PC-3 (cell line): ENCODE data around the gene PDCD5. TPM values are rescaled to one million over a fixed set of nuclear protein-coding genes. Genes with fewer than 3 reads are reported as not detected.

Experiments
- ATAC-seq: fragments of 200-7000 bp; cut with Tn5 transposase; 2 replicates; pipeline ENCODE4 v1.9.1; 2020; ENCODE audit warnings: mild to moderate bottlenecking, moderate library complexity
- BruUV-seq: library from RNA; stranded (reverse); fragments of 400-500 nt; replicated peaks from 2 replicates; lab custom pipeline; 2021; lab: Mats Ljungman, UMichigan
- CTCF ChIA-PET: fragments of 300-600 bp; sonication (Branson Sonifier 250); formaldehyde crosslinking; loops from one replicate; lab custom pipeline; 2022; ENCODE audit warnings: antibody characterized with exemption; lab: Charles Lee
- POLR2A ChIA-PET: fragments of 300-600 bp; sonication (Branson Sonifier 250); formaldehyde crosslinking; loops from one replicate; lab custom pipeline; 2022; ENCODE audit warnings: antibody characterized with exemption; ENCODE audit not compliant: unreplicated experiment; lab: Charles Lee
- DNase-seq: peaks from one replicate; pipeline ENCODE4 v3.0.0-alpha.2; 2015
- H2AFZ ChIP-seq: fragments of 300-600 bp; sonication (generic); 2 replicates; pipeline ENCODE4 v1.6.0; 2016; ENCODE audit warnings: antibody characterized with exemption, low read length
- H3F3A ChIP-seq: fragments of 300-600 bp; sonication (generic); one replicate; pipeline ENCODE4 v1.6.0; 2017; ENCODE audit warnings: antibody characterized with exemption, low read length, control low read depth, mild to moderate bottlenecking; ENCODE audit not compliant: unreplicated experiment
- H3K27ac ChIP-seq: fragments of 300-600 bp; sonication (generic); 2 replicates; pipeline ENCODE4 v1.5.1; 2016; ENCODE audit warnings: mild to moderate bottlenecking, low read length
- H3K27me3 ChIP-seq: fragments of 300-600 bp; sonication (generic); 2 replicates; pipeline ENCODE4 v1.6.1; 2016; ENCODE audit warnings: low read length, mixed read lengths
- H3K36me3 ChIP-seq: fragments of 300-600 bp; sonication (generic); 2 replicates; pipeline ENCODE4 v1.6.1; 2016; ENCODE audit warnings: low read depth, mixed run types, low read length, mixed read lengths
- H3K4me1 ChIP-seq: fragments of 300-600 bp; sonication (generic); 2 replicates; pipeline ENCODE4 v1.5.1; 2016; ENCODE audit warnings: low read length; ENCODE audit not compliant: insufficient read depth
- H3K4me2 ChIP-seq: fragments of 300-600 bp; sonication (generic); 2 replicates; pipeline ENCODE4 v1.6.0; 2016; ENCODE audit warnings: low read length
- H3K4me3 ChIP-seq: fragments of 300-600 bp; sonication (generic); 2 replicates; pipeline ENCODE4 v1.5.1; 2016; ENCODE audit warnings: mild to moderate bottlenecking, low read length, mixed read lengths
- H3K79me2 ChIP-seq: fragments of 300-600 bp; sonication (generic); 2 replicates; pipeline ENCODE4 v1.6.1; 2017; ENCODE audit warnings: low read length, mixed read lengths
- H3K9ac ChIP-seq: fragments of 300-600 bp; sonication (generic); 2 replicates; pipeline ENCODE4 v1.6.0; 2016; ENCODE audit warnings: mild to moderate bottlenecking, low read length
- H3K9me2 ChIP-seq: fragments of 300-600 bp; sonication (generic); replicated peaks from 2 replicates; pipeline ENCODE4 v1.6.1; 2016; ENCODE audit warnings: mixed run types, low read length, mixed read lengths
- H3K9me3 ChIP-seq: fragments of 300-600 bp; sonication (generic); 2 replicates; pipeline ENCODE4 v1.6.1; 2016; ENCODE audit warnings: low read length, mixed read lengths
- H4K20me1 ChIP-seq: fragments of 300-600 bp; sonication (generic); 2 replicates; pipeline ENCODE4 v1.6.1; 2016; ENCODE audit warnings: low read length, mixed read lengths
- CTCF ChIP-seq: fragments of 300-600 bp; sonication (generic); conservative IDR thresholded peaks from 2 replicates; pipeline ENCODE4 v1.5.1; 2017; ENCODE audit warnings: antibody characterized with exemption, low read depth, mild to moderate bottlenecking, low read length
- EZH2 ChIP-seq: fragments of 300-600 bp; sonication (generic); IDR thresholded peaks from one replicate; pipeline ENCODE4 v1.6.1; 2017; ENCODE audit warnings: antibody characterized with exemption, mild to moderate bottlenecking, low read length; ENCODE audit not compliant: unreplicated experiment
- EZH2phosphoT487 ChIP-seq: fragments of 300-600 bp; sonication (generic); IDR thresholded peaks from 2 replicates; pipeline ENCODE4 v1.6.1; 2018; ENCODE audit warnings: mild to moderate bottlenecking, antibody characterized with exemption, low read length, borderline replicate concordance
- intact Hi-C: fragments of 100-400 bp; cut with micrococcal nuclease; formaldehyde crosslinking; loops from 2 replicates; pipeline ENCODE4 v1.9.0; 2023
- total RNA-seq: library from RNA; depleted of rRNA; stranded (reverse); fragments of >200 nt; gene quantifications from 2 replicates; pipeline ENCODE4 v1.2.3, GENCODE V29; 2014

PDCD5 gene
- total RNA-seq, 1 experiment from 2014 or later, result 203 TPM

GRCh38 chr19:32550666-32551065 lies 30.3 kb upstream of the PDCD5 start:
- H2AFZ ChIP-seq, result no peak overlapping the region
- H3K27me3 ChIP-seq, result no peaks in the 10 kb centered on the region
- H3K4me3 ChIP-seq, result no peak overlapping the region
- no peaks in the 10 kb centered on the region for H3F3A ChIP-seq
- no peaks in the 10 kb centered on the region for H3K9me2 ChIP-seq
- no peaks in the 10 kb centered on the region for H3K4me1 ChIP-seq
- H3K9me3 ChIP-seq, result no peaks in the 10 kb centered on the region
- no peak for TF ChIP-seq EZH2phosphoT487
- TF ChIP-seq EZH2, result no peak
- TF ChIP-seq CTCF, result no peak
- intact Hi-C loops, result no loop called here
- ChIA-PET POLR2A (no interaction called here), CTCF (interaction anchor here (0.6 kb wide), 1 partner anchor 19 kb away, joined by 4 read pairs; no protein-coding TSS in a partner anchor)
- no TSS peak for BruUV-seq
- H3K27ac ChIP-seq, result no peak overlapping the region
- H3K9ac ChIP-seq, result no peak overlapping the region
- H3K4me2 ChIP-seq, result no peak overlapping the region
- DNase-seq (no peak), ATAC-seq (no peak)
- H4K20me1 ChIP-seq, result no peaks in the 10 kb centered on the region
- H3K36me3 ChIP-seq, result no peaks in the 10 kb centered on the region
- H3K79me2 ChIP-seq, result no peaks in the 10 kb centered on the region

- H3K4me2 ChIP-seq, result no peak overlapping the region
- no peak overlapping the region for H3K27ac ChIP-seq
- H3F3A ChIP-seq, result no peaks in the 10 kb centered on the region
- DNase-seq, result no peak
- no peak overlapping the region for H3K4me3 ChIP-seq
- no peak overlapping the region for H2AFZ ChIP-seq
- BruUV-seq, result no TSS peak
- no peaks in the 10 kb centered on the region for H3K4me1 ChIP-seq
- H3K9me2 ChIP-seq, result no peaks in the 10 kb centered on the region
- intact Hi-C loops, result no loop called here
- CTCF ChIA-PET, result no interaction called here
- H3K9ac ChIP-seq, result no peak overlapping the region
- no peak for ATAC-seq
- H3K9me3 ChIP-seq, result no peaks in the 10 kb centered on the region
- no peaks in the 10 kb centered on the region for H3K79me2 ChIP-seq
- H4K20me1 ChIP-seq, result no peaks in the 10 kb centered on the region
- POLR2A ChIA-PET, result no interaction called here
- no peaks in the 10 kb centered on the region for H3K36me3 ChIP-seq
- TF ChIP-seq CTCF, result no peak
- TF ChIP-seq EZH2phosphoT487, result no peak
- no peak for TF ChIP-seq EZH2
- H3K27me3 ChIP-seq, result no peaks in the 10 kb centered on the region
Measured at GRCh38 chr19:32555786-32556185, 25.2 kb upstream of the PDCD5 start.

GRCh38 chr19:32558607-32559228 lies 22.3 kb upstream of the PDCD5 start:
- Histone ChIP-seq H3K4me2 (no peak overlapping the region), H3K9me3 (no peaks in the 10 kb centered on the region), H2AFZ (no peak overlapping the region), H3K4me3 (no peak overlapping the region), H3F3A (no peaks in the 10 kb centered on the region), H3K36me3 (no peaks in the 10 kb centered on the region), H3K9ac (no peak overlapping the region), H3K9me2 (no peaks in the 10 kb centered on the region), H4K20me1 (no peaks in the 10 kb centered on the region), H3K27ac (no peak overlapping the region), H3K79me2 (no peaks in the 10 kb centered on the region), H3K27me3 (no peaks in the 10 kb centered on the region), H3K4me1 (no peaks in the 10 kb centered on the region)
- no peak for DNase-seq
- ChIA-PET POLR2A (no interaction called here), CTCF (no interaction called here)
- TF ChIP-seq CTCF (no peak), EZH2phosphoT487 (no peak), EZH2 (no peak)
- no peak for ATAC-seq
- no TSS peak for BruUV-seq
- intact Hi-C loops, result no loop called here
